Liver (tissue), 2 donors: ENCODE measurements around the gene PLCG2.

Experiments used
- ATF3 ChIP-seq: IDR thresholded peaks from 2 replicates; pipeline ENCODE4 v1.6.1; 2016; ENCODE audit warnings: antibody characterized with exemption
- RAD21 ChIP-seq, 2 donors: IDR thresholded peaks; 2 replicates each; pipeline ENCODE4 v1.6.1; 2016; ENCODE audit warnings: antibody characterized with exemption in 2 of 2, mild to moderate bottlenecking in 2 of 2
- donor health status: healthy.

DNA sequence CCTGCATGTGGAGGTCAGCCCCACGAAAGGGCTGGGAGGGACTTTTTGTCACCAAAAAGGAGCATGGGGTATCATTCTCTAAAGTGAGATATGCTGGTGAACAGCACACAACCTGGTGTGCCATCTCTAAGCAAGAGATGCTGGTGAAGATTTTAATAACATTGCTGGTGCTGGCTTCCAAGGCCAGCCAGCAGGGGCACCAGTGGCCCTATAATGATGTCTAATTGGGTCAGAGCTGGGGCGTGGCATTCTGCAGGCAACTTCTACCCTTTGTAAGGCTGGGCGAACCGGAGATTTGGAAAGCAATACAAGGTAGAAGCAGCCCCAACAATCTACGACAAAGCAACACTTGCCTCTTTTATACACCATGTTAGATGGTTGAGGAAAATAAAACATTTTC lies 215.4 kb downstream of the PLCG2 start:
- no peak for TF ChIP-seq ATF3
- peak in 1 of 2 donors; percentile 43 for TF ChIP-seq RAD21 (IDR thresholded peaks at IDR 0.05)
